ENCODE results near the gene DOCK7. TPM values are rescaled to one million over a fixed set of nuclear protein-coding genes. Genes with fewer than 3 reads are reported as not detected.
"Not testable (repeated sequence)": the region's sequence is repeated elsewhere in the genome, so short reads cannot be mapped to it uniquely, and the experiment has no call there.

The DOCK7 gene
- polyA plus RNA-seq, 2 donors: 4.2 to 4.3 TPM

- Histone ChIP-seq H3K27me3 (ENCODE audit: control insufficient read depth in 1 of 2, insufficient read depth in 2 of 2, low read length in 2 of 2) (no peaks in the 10 kb centered on the region), H3K4me1 (ENCODE audit: control insufficient read depth in 2 of 2, insufficient read depth in 2 of 2, low read length in 1 of 2) (no peaks in the 10 kb centered on the region), H3K36me3 (ENCODE audit: control insufficient read depth in 2 of 2, insufficient read depth in 2 of 2, low read length in 1 of 2) (peaks cover 2 to 3% of the 10 kb centered on the region in 2 donors), H3K9me3 (ENCODE audit: control insufficient read depth in 2 of 2, insufficient read depth in 1 of 2, low read depth in 1 of 2, low read length in 1 of 2) (no peaks in the 10 kb centered on the region), H3K4me3 (ENCODE audit: low read depth in 1 of 2, low read length in 2 of 2) (no peak overlapping the region), H3K27ac (ENCODE audit: low read depth in 2 of 2, low read length in 1 of 2) (no peak overlapping the region)
- 59 to 62% methylated on average over 1 of the region's 1 CpG for WGBS, 2 donors
These were observed 62.8 kb downstream of the DOCK7 start for GRCh38 chr1:62625415-62625814.

- Histone ChIP-seq H3K36me3 (ENCODE audit: control insufficient read depth in 2 of 2, insufficient read depth in 2 of 2, low read length in 1 of 2) (peaks cover 0 to 2% of the 10 kb centered on the region in 2 donors), H3K27me3 (ENCODE audit: control insufficient read depth in 1 of 2, insufficient read depth in 2 of 2, low read length in 2 of 2) (no peaks in the 10 kb centered on the region), H3K9me3 (ENCODE audit: control insufficient read depth in 2 of 2, insufficient read depth in 1 of 2, low read depth in 1 of 2, low read length in 1 of 2) (no peaks in the 10 kb centered on the region), H3K27ac (ENCODE audit: low read depth in 2 of 2, low read length in 1 of 2) (no peak overlapping the region), H3K4me1 (ENCODE audit: control insufficient read depth in 2 of 2, insufficient read depth in 2 of 2, low read length in 1 of 2) (no peaks in the 10 kb centered on the region), H3K4me3 (ENCODE audit: low read depth in 1 of 2, low read length in 2 of 2) (no peak overlapping the region)
- WGBS, 2 donors: 97% methylated on average over 1 of the region's 1 CpG
These were observed 66.3 kb downstream of the DOCK7 start for GRCh38 chr1:62621907-62622306.

GRCh38 chr1:62613890-62614289 is 74.3 kb downstream of the DOCK7 start:
- no peaks in the 10 kb centered on the region for H3K4me1 ChIP-seq (ENCODE audit: control insufficient read depth in 2 of 2, insufficient read depth in 2 of 2, low read length in 1 of 2)
- 79 to 97% methylated on average over 1 of the region's 1 CpG for WGBS, 2 donors
- no peaks in the 10 kb centered on the region for H3K9me3 ChIP-seq (ENCODE audit: control insufficient read depth in 2 of 2, insufficient read depth in 1 of 2, low read depth in 1 of 2, low read length in 1 of 2)
- H3K27me3 ChIP-seq (ENCODE audit: control insufficient read depth in 1 of 2, insufficient read depth in 2 of 2, low read length in 2 of 2): no peaks in the 10 kb centered on the region
- no peaks in the 10 kb centered on the region for H3K36me3 ChIP-seq (ENCODE audit: control insufficient read depth in 2 of 2, insufficient read depth in 2 of 2, low read length in 1 of 2)
- H3K27ac ChIP-seq (ENCODE audit: low read depth in 2 of 2, low read length in 1 of 2): no peak overlapping the region
- H3K4me3 ChIP-seq (ENCODE audit: low read depth in 1 of 2, low read length in 2 of 2): no peak overlapping the region

- no peaks in the 10 kb centered on the region for H3K36me3 ChIP-seq (ENCODE audit: control insufficient read depth in 2 of 2, insufficient read depth in 2 of 2, low read length in 1 of 2)
- no peaks in the 10 kb centered on the region for H3K9me3 ChIP-seq (ENCODE audit: control insufficient read depth in 2 of 2, insufficient read depth in 1 of 2, low read depth in 1 of 2, low read length in 1 of 2)
- H3K4me3 ChIP-seq (ENCODE audit: low read depth in 1 of 2, low read length in 2 of 2): no peak overlapping the region
- no peak overlapping the region for H3K27ac ChIP-seq (ENCODE audit: low read depth in 2 of 2, low read length in 1 of 2)
- no peaks in the 10 kb centered on the region for H3K27me3 ChIP-seq (ENCODE audit: control insufficient read depth in 1 of 2, insufficient read depth in 2 of 2, low read length in 2 of 2)
- 87 to 91% methylated on average over 5 of the region's 5 CpGs for WGBS, 2 donors
- H3K4me1 ChIP-seq (ENCODE audit: control insufficient read depth in 2 of 2, insufficient read depth in 2 of 2, low read length in 1 of 2): no peaks in the 10 kb centered on the region
These were observed 74.9 kb downstream of the DOCK7 start for GRCh38 chr1:62613325-62613727.

- Histone ChIP-seq H3K9me3 (ENCODE audit: control insufficient read depth in 2 of 2, insufficient read depth in 1 of 2, low read depth in 1 of 2, low read length in 1 of 2) (no peaks in the 10 kb centered on the region), H3K4me3 (ENCODE audit: low read depth in 1 of 2, low read length in 2 of 2) (no peak overlapping the region), H3K4me1 (ENCODE audit: control insufficient read depth in 2 of 2, insufficient read depth in 2 of 2, low read length in 1 of 2) (no peaks in the 10 kb centered on the region), H3K36me3 (ENCODE audit: control insufficient read depth in 2 of 2, insufficient read depth in 2 of 2, low read length in 1 of 2) (no peaks in the 10 kb centered on the region), H3K27me3 (ENCODE audit: control insufficient read depth in 1 of 2, insufficient read depth in 2 of 2, low read length in 2 of 2) (no peaks in the 10 kb centered on the region), H3K27ac (ENCODE audit: low read depth in 2 of 2, low read length in 1 of 2) (no peak overlapping the region)
- 94 to 98% methylated on average over 2 of the region's 2 CpGs for WGBS, 2 donors
These were observed 75.4 kb downstream of the DOCK7 start for GRCh38 chr1:62612770-62613169.

GRCh38 chr1:62610588-62610987 is 77.6 kb downstream of the DOCK7 start:
- H3K9me3 ChIP-seq (ENCODE audit: control insufficient read depth in 2 of 2, insufficient read depth in 1 of 2, low read depth in 1 of 2, low read length in 1 of 2); H3K27me3 ChIP-seq (ENCODE audit: control insufficient read depth in 1 of 2, insufficient read depth in 2 of 2, low read length in 2 of 2); H3K27ac ChIP-seq (ENCODE audit: low read depth in 2 of 2, low read length in 1 of 2); H3K36me3 ChIP-seq (ENCODE audit: control insufficient read depth in 2 of 2, insufficient read depth in 2 of 2, low read length in 1 of 2); H3K4me3 ChIP-seq (ENCODE audit: low read depth in 1 of 2, low read length in 2 of 2); H3K4me1 ChIP-seq (ENCODE audit: control insufficient read depth in 2 of 2, insufficient read depth in 2 of 2, low read length in 1 of 2): not testable (repeated sequence)
- WGBS, 2 donors: 100% methylated on average over 1 of the region's 1 CpG

GRCh38 chr1:62608905-62609304 is 79.3 kb downstream of the DOCK7 start:
- no peak overlapping the region for H3K4me3 ChIP-seq (ENCODE audit: low read depth in 1 of 2, low read length in 2 of 2)
- no peaks in the 10 kb centered on the region for H3K27me3 ChIP-seq (ENCODE audit: control insufficient read depth in 1 of 2, insufficient read depth in 2 of 2, low read length in 2 of 2)
- H3K36me3 ChIP-seq (ENCODE audit: control insufficient read depth in 2 of 2, insufficient read depth in 2 of 2, low read length in 1 of 2): no peaks in the 10 kb centered on the region

GRCh38 chr1:62601457-62601856 is 86.7 kb downstream of the DOCK7 start:
- Histone ChIP-seq H3K27me3 (ENCODE audit: control insufficient read depth in 1 of 2, insufficient read depth in 2 of 2, low read length in 2 of 2) (no peaks in the 10 kb centered on the region), H3K4me1 (ENCODE audit: control insufficient read depth in 2 of 2, insufficient read depth in 2 of 2, low read length in 1 of 2) (no peaks in the 10 kb centered on the region), H3K4me3 (ENCODE audit: low read depth in 1 of 2, low read length in 2 of 2) (no peak overlapping the region), H3K27ac (ENCODE audit: low read depth in 2 of 2, low read length in 1 of 2) (no peak overlapping the region), H3K9me3 (ENCODE audit: control insufficient read depth in 2 of 2, insufficient read depth in 1 of 2, low read depth in 1 of 2, low read length in 1 of 2) (no peaks in the 10 kb centered on the region), H3K36me3 (ENCODE audit: control insufficient read depth in 2 of 2, insufficient read depth in 2 of 2, low read length in 1 of 2) (no peaks in the 10 kb centered on the region)
- WGBS, 2 donors: 92 to 96% methylated on average over 2 of the region's 2 CpGs

More at GRCh38 chr1:62608905-62609304, 79.3 kb downstream of the DOCK7 start:
- Histone ChIP-seq H3K9me3 (ENCODE audit: control insufficient read depth in 2 of 2, insufficient read depth in 1 of 2, low read depth in 1 of 2, low read length in 1 of 2) (no peaks in the 10 kb centered on the region), H3K27ac (ENCODE audit: low read depth in 2 of 2, low read length in 1 of 2) (no peak overlapping the region), H3K4me1 (ENCODE audit: control insufficient read depth in 2 of 2, insufficient read depth in 2 of 2, low read length in 1 of 2) (no peaks in the 10 kb centered on the region)

- Histone ChIP-seq H3K9me3 (ENCODE audit: control insufficient read depth in 2 of 2, insufficient read depth in 1 of 2, low read depth in 1 of 2, low read length in 1 of 2) (no peaks in the 10 kb centered on the region), H3K4me1 (ENCODE audit: control insufficient read depth in 2 of 2, insufficient read depth in 2 of 2, low read length in 1 of 2) (no peaks in the 10 kb centered on the region), H3K27ac (ENCODE audit: low read depth in 2 of 2, low read length in 1 of 2) (no peak overlapping the region), H3K4me3 (ENCODE audit: low read depth in 1 of 2, low read length in 2 of 2) (no peak overlapping the region), H3K36me3 (ENCODE audit: control insufficient read depth in 2 of 2, insufficient read depth in 2 of 2, low read length in 1 of 2) (no peaks in the 10 kb centered on the region), H3K27me3 (ENCODE audit: control insufficient read depth in 1 of 2, insufficient read depth in 2 of 2, low read length in 2 of 2) (no peaks in the 10 kb centered on the region)
- 83 to 86% methylated on average over 5 of the region's 5 CpGs for WGBS, 2 donors
These were observed 89.1 kb downstream of the DOCK7 start for GRCh38 chr1:62599044-62599443.

GRCh38 chr1:62597281-62597680 is 90.9 kb downstream of the DOCK7 start, which contains the start of gene ANGPTL3:
Gene ANGPTL3, plus strand, starts transcription at chr1:62597520. Its CDS starts 47 bp downstream, at chr1:62597567.
- no peaks in the 10 kb centered on the region for H3K4me1 ChIP-seq (ENCODE audit: control insufficient read depth in 2 of 2, insufficient read depth in 2 of 2, low read length in 1 of 2)
- H3K27me3 ChIP-seq (ENCODE audit: control insufficient read depth in 1 of 2, insufficient read depth in 2 of 2, low read length in 2 of 2): no peaks in the 10 kb centered on the region
- no peak within 1 kb of the TSS for H3K4me3 ChIP-seq (ENCODE audit: low read depth in 1 of 2, low read length in 2 of 2)
- 58 to 94% methylated on average over 3 of the region's 3 CpGs for whole genome bisulfite sequencing, 2 donors
- no peaks in the 10 kb centered on the region for H3K9me3 ChIP-seq (ENCODE audit: control insufficient read depth in 2 of 2, insufficient read depth in 1 of 2, low read depth in 1 of 2, low read length in 1 of 2)
- no peaks in the 10 kb centered on the region for H3K36me3 ChIP-seq (ENCODE audit: control insufficient read depth in 2 of 2, insufficient read depth in 2 of 2, low read length in 1 of 2)
- H3K27ac ChIP-seq (ENCODE audit: low read depth in 2 of 2, low read length in 1 of 2): no peak within 1 kb of the TSS
